ENCODE results near the gene CLDND2. TPM values are rescaled to one million over a fixed set of nuclear protein-coding genes. Genes with fewer than 3 reads are reported as not detected.

CLDND2 gene
- total RNA-seq, 1 donor from 2014 or later, result not detected

DNA sequence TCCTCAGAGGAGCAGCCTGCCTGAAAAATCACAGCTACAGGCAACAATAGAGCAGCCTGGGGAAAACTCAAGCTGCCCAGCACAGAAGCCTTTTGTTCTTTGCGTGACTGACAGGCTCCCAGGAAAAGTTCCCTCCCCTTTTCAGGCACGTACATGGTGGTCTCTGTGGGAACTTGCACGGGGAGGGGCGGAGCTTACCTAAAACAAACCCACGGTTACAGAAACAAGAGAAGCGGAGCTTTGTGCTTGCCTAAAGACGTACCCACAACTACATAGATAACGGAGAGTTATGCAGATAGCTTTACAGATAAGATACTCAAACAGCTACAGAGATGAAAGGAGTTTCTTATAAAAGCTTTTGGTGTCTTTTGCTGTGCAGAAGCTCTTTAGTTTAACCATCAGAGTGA lies 14.1 kb downstream of the CLDND2 start:
- peak; percentile 79 for DNase-seq (ENCODE audit: low spot score)

DNA sequence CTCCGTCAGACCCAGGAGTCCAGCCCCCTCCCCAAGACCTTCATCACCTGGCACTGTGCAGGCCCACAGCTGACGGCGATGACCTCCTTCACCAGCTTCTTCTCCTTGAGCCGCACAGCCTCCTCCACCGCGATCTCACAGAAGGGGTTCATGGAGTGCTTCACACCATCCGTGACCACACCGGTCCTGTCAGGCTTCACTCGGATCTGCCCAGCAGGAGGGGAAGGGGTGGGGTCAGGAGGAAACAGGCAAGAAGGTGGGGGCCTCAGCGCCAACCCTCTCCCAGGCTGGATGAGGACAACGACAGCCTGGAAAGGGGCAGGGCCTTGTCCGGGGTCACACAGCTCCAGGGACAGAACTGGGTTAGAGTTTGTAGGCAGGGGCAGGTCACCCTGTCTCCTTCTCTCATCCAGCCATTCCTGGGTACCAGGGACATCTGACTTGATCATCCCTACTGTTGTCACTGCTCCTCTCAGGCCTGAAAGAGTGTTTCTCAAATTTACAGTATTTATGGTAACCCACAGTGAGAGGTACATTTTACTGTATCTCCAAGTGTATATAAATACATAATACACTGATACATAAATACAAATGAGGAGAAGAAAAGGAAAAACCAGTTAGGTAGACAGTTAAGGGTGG lies 14.6 kb downstream of the CLDND2 start:
- DNase-seq (ENCODE audit: low spot score), result no peak

DNA sequence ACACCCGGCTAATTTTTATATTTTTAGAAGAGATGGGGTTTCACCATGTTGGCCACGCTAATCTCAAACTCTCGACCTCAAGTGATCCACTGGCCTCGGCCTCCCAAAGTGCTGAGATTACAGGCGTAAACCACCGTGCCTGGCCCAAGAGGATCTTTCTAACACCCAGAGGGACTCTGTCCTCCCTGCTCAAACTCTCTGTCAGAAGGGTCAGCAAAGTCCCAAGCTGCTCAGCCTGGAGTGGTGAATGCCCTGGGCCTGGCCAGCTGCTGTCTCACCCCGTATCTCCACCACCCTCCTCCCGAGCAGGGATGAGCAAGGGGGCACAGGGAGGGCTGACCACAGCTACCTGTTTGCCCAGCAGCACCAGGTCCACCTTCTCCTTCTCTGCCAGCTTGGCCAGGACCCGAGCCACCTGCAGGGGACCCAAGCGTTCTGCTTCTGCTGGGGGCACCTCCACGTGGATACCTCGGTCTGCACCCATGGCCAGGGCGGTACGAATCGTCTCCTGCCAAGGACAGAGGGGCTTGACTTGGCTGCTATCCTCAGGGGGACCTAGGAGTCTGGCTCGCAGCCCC lies 15.9 kb downstream of the CLDND2 start:
- no peak for DNase-seq (ENCODE audit: low spot score)

DNA sequence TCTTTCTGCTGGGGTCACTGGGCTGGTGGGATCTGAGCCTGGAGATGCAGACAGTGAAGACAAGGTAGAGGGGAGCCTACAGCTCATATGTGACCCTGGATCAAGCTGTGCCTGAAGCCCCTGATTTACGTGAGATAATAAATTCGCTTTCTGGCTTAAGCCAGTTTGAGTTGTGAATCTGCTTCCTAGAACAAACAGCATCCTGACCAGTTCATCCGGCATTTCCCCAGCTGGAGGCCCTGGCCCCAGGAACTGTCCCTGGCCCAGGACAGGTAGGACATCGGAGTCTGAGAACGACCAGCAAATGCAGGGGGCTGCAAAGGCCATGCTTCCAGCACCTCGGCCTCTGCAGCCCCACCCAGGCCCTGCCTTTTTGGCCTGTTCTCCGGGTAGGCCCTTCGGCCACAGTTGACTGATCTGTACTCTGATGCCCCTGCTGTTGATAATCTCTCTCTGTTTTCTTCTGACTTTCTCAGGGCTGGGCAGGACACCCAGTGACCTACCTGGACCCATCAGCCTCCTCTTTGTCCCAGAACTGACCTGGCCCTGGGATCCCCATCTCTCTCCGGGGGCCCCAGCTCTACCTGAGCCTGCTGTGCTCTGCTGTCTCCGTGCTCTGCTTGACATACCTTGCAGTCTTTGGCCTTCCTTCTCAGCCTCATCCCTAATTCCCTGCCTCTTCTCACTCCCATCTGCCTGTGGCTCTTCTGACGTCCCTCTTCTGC lies 17.4 kb downstream of the CLDND2 start:
- DNase-seq (ENCODE audit: low spot score), result no peak

DNA sequence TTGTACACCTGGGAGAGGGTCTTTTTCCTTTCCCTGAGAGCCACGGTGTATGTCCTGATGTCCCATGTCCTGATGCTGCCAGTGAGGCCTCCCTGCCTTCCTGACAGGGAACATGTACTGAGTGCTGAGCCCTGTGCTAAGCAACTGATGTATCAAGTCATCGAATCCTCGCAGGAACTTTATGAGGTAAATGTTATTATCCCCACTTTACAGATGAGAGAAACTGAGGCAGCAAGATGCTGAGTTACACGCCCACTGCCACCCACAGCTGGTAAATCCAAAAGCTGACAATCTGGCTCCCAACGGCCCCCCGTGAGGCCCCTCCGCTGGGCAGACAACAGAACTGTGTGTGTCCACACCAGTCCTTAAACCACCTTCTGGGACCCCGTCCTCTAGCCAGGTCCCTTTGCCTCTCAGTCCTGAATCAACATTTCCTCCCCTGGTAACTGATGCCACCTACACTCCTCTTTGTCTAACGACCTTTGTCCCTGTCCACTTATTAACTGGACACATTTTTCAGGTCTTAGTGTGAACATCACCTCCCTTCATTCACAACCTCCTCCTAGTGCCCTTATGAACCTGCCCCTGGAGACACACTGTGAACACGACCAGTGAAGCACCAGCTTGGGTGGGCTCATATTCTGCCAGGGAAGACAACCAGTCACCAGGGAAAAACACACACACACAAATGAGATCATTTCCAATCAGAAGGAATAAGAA lies 21.4 kb downstream of the CLDND2 start:
- no peak for DNase-seq (ENCODE audit: low spot score)

DNA sequence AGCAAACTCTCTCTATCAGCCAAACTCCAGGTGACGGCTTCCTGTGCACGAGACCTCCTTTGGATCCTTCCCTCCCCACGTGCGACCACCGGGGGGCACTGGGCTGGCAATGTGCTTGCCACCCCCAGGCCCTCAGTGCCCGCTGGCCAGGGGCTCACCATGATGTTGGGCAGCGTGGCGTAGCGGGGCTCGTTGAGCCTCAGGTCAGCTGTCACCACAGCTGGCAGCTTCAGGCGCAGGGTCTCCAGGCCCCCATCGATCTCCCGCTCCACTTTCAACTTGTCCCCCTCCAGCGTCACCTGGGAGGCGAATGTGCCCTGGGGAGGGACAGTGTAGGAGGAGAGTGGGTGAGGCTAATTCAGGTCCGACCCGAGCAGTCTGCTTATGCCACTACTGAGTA lies 22.1 kb downstream of the CLDND2 start:
- no peak for DNase-seq (ENCODE audit: low spot score)

DNA sequence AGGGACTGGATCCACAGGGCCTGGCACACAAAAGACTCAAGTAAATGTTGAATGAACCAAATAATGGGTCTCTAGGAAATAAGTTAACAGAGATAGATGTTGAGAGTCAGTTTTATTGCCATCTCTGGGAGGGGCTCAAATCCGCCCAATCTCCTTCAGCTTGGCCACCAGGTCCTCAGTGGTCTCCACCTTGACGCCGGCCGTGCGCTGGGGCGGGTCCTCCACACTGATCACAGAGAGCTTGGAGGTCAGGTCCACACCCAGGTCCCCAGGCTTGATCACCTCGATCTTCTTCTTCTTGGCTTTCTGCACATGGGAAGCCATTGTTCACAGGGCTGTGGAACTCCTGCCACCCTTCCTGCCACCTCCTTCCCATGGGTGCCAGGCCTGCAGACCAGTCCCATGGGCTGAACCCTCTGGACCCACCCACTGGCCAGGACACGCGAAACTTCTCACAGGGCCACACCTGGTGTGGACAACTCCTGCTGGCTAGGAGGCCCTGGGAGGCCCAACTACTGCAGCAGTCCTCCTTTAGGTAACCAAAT lies 23.7 kb downstream of the CLDND2 start:
- DNase-seq (ENCODE audit: low spot score), result no peak

DNA sequence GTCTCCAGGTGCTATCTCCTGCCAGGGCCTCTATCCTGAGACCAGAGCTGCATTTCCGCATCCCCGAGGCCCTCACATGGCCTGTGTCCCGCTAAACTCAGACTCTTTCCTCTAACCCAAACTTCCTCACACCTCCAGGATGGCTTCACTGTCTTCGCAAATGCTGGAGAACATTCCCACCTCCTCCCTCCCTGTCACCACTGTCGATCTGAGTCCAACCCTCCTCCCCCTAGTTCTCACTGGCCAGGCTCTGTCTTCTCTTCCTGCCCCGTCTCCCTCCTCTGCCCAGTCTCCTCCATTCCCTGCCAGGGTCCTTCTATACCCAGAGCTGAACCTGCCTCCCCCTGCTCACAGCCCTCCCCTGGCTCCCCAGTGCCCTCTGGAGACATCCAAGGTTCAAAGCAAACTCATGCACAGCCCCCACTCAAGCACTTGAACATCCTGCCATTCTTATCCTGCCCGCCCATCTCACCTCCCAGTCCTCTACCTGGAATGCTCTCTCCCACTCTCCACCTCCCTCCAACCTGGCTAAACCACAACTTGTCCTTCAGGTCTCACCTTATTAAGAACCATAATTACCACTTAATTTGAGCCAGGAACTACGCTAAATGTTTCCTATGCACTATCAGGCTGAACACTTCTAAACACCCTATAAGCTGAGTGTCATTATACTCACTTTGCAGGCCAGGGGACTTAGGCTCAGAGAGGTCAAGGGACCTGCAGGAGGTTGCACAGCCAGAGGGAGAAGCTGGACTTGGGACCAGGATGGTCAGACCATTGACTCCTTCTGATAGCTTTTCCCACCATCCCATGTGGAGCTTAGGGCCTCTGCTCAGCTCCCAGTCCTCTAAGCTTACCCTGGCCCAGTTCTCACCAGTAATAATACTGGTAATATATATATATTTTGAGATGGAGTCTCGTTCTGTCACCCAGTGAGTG lies 25.9 kb downstream of the CLDND2 start:
- DNase-seq (ENCODE audit: low spot score), result no peak

DNA sequence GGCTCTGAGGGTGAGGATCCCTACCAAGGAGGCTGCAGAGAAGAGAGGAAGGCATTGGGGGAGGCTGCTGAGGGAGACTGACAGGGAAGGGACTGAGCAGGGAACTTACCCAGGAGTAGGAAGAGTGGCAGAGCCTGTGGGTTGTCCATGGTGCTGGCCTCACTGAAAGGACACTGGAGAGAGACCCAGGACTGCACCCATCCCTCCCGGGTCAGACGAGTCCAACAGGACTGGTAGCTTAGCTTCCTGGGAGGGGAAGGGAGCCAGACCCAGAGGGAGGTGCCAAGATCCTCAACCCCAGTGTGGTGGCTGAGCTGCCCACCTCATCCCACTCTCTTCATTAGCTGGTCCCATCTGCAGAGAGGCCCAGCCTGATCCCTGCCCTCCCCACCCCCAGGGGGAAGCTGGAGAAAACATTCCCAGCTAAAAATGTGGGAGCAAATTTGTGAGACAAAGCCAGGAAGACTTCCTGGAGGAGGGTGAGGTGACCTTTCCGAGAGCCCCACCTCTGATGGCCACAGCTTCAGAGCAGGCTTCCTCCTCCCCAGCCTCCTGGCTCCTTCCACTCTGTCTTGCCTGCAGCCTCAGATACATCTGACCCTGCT lies 26.7 kb downstream of the CLDND2 start, which contains the start of gene VSIG10L:
VSIG10L (minus strand) TSS at position 164 of the 605 bp plus-strand sequence; CDS start at position 149, 15 bp downstream.
- DNase-seq (ENCODE audit: low spot score), result no peak

DNA sequence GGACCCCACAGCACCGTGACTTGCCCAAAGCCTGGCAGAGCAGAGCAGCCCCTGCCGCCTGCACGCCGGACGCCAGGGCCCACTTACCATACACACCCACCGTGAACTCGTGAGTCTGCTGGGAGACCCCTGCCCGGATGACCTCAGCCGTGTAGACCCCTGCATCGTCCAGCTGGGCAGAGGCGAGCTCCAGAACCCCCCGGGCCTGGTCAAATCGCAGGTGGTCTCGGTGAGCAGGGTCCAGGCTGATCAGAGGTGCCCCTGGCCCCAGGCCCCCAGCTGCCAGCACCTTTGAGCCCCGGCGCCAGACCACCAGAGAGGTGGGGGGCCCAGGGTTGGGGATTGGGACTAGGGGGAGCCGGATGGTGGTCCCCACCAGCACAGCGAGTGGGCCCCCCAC lies 27.7 kb downstream of the CLDND2 start:
- no peak for DNase-seq (ENCODE audit: low spot score)

DNA sequence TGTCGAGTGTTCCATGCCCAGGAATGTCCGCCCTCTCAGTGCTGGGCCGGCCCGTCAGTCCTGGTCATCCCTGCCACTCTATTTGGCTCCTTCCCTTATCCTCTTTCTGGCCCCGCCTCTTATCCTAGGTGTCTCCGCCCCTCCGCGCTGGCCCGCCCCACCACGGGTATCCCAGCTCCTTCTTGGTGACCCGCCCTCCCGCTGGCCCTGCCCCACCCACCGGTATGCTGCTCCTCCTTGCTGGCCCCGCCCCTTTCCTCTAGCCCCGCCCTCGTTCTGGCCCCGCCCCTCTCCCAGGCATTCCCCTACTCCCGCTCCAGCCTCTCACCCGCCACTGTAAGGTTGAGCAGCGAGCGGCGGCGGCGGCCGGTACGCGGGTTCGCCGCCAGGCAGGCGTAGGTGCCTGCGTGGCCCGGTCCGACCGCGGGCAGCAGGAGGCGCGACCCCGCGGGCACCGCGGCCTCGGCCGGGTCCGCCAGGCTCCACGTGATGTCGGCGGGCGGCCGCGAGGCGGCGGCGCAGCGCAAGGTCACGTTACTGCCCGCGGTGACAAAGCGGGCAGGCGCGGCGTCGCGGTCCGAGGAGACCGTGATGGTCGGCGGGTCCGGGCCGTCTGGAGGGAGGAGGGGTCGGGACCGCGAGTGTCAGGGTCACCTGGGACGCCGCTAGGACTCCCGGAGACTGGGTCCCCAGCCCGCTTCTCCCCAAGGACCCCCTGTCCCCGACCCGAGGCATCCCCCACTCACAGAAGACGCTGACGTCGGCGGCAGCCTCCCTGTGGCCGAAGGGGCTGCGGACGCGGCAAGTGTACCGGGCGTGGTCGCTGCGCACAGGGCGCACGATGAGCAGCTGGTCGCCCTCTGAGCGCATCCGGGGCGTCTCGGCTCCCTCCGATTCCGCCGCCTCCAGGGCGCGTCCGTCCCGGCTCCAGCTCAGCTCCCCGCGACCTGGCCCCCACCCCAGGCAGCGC lies 28.8 kb downstream of the CLDND2 start:
- DNase-seq (ENCODE audit: low spot score), result peak; percentile 98

DNA sequence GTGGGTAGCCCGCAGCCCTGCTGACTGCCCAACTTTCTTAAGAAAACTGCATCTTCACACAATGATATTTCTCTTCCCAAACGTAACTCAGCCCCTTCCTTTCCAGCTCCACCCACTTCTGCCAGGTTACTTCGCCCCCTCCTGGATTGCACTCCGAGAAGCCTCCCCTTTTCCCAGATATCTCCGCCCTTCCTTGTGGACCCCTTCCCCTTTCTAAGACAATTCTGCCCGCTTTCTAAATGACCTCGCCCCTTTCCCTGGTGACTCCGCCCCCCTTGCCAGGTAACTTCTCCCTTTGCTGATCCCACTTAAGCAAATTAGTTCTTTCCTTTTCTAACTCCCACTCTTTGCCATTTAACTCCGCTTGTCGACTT lies 29.5 kb downstream of the CLDND2 start:
- DNase-seq (ENCODE audit: low spot score), result no peak

DNA sequence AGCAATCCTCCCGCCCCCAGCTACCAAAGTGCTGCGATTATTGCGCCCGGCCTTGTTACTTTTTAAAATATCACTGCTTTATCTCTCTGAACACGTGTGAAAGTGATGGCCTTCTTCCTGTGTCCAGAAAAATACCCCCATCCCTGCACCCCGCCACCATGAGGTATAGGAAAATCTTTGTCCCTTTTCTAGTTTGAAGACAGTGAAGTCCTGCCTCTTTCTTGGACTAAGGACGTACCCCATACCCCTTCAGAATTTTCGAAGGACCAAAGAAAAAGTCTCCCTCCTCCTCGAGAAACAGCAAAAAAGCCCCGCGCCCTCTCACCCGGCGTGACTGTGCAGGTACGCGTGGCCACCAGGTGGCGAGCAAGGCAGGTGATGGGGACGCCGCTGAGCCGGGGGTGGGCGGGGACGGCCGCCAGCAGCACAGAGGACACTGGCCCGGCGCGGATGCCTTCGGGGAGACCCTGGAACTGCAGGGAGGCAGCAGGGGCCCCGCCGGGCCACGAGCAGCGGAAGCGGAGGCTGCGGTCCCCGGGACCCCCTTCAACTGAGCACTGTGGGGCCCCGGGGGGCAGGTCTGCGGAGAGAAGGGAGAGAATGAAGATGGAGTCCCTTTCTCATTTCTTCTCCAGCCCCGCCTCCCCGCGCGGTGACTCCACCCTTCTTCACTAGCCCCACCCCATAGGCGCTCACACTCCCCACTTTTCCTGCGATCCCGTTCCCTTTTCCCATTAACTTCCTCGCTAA lies 30.1 kb downstream of the CLDND2 start:
- peak; percentile 89 for DNase-seq (ENCODE audit: low spot score)

DNA sequence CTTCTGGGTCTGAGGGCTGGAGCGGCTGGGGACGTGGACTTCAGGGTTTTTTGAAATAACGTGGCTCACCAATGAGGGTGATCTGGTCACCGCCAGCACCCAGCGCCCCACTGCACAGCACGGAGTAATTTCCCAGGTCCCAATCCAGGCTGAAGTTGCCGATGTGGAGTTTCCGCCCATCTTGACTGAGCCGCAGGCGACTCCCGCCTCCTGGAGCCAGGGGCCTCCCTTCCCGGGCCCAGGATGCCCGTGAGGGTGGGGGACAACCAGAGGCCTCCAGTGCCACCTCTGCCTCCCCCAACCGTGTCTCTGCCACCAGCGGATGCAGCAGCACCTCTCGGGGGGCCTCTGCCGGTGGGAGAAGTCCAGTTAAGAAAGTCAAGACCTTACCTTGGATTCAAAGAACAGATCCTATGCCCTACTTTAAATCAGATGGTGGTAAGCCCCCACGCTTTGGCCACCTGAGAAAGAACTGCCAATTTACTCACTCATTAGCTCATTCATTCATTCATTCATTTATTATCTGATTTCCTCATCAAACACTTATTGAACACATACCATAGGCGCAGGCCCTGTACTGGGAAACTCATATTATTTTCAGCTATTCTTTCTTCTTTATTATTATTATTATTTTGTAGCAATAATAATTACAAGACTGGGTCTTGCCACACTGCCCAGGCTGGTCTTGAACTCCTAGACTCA lies 30.8 kb downstream of the CLDND2 start:
- DNase-seq (ENCODE audit: low spot score), result no peak

DNA sequence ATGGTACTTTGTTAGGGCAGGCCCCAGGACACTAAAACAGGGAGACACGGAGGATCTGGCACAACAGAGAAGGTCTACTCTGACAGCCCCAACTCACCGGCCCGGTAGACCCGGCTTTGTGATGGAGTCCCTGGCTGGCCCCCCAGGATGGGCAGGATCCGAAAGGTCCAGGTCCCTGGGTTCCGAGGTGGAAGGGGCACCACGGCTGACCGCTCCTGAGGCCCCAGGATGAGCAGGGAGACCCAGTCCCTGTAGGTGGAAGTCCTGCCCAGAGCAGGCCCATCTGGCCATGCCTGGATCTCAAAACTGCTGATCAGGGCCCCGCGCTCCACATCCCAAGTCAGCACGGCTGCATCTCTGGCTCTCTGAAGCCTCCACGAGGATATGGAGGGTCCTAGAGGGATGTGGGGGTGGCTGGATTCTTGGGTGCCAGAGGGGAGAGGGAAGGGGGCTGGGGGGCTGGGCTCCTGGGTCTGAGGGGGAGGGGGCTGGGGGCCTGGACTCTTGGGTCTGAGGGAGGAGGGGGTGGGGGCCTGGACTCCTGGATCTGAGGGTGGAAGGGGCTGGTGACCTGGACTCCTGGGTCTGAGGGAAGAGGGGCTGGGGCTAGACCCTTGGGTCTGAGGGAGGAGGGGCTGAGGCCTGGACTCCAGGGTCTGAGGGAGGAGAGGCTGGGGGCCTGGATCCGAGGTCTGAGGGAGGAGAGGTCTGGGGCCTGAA lies 31.5 kb downstream of the CLDND2 start:
- DNase-seq (ENCODE audit: low spot score), result no peak

DNA sequence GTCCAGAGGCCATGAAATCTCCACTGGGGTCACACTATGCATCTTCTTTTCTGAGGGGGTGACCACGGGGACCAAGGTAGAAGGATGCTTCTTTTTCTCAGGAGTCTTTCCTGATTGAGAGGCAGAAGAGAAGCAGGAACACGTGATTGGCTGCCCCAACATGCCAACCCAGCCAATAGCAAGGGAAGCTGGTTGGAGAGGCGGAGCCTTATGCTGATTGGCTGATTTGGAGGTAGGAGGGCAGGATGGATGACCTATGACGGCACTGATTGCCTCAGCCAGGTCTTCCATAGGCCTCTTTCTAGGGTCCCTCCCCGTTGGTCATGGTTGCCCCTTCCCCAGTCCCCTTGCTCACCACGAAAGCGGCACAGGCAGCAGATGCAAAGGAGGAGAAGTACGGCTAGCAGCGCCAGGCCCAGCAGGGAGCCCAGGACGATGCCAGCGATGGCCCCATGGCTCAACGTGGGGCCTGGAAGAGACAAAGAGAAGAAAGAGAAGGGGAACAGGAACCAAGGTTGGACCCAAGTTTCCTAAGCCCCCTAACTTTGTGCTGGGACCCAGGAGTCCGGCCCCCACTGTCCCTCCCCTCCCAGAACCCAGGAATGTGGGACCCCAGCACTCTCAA lies 34.9 kb downstream of the CLDND2 start:
- DNase-seq (ENCODE audit: low spot score), result no peak

DNA sequence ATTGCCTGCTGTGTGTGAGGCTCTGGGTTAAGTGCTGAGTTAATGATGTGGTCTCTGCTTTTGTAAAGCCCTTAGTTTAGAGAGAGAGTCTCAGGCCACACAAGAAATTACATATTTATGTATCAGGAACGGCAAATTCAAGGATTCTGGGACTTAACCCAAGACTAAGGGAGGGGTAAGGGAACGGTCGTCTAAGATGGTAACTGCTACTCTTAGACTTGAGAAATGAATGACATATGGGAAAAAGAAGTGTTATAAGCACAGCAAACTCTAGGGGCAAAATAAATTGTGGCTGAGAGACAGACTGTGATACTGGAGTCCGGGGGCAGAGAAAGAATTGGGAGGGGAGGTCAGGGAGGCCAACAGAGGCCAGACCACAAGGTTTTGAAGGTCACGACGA lies 37.1 kb downstream of the CLDND2 start:
- no peak for DNase-seq (ENCODE audit: low spot score)

Data from umbilical cord (tissue), 2 donors.